ENCODE measurements around the gene RAP2B. TPM values are rescaled to one million over a fixed set of nuclear protein-coding genes. Genes with fewer than 3 reads are reported as not detected.
A peak's percentile ranks its signal among the peaks of the same experiment; 100 is the strongest.

RAP2B gene
- total and polyA plus RNA-seq, 2 of the 13 experiments (the other 11 are each of a cell fraction or from before 2014, with no cell fraction given) = 6.4 to 7.1 TPM

DNA sequence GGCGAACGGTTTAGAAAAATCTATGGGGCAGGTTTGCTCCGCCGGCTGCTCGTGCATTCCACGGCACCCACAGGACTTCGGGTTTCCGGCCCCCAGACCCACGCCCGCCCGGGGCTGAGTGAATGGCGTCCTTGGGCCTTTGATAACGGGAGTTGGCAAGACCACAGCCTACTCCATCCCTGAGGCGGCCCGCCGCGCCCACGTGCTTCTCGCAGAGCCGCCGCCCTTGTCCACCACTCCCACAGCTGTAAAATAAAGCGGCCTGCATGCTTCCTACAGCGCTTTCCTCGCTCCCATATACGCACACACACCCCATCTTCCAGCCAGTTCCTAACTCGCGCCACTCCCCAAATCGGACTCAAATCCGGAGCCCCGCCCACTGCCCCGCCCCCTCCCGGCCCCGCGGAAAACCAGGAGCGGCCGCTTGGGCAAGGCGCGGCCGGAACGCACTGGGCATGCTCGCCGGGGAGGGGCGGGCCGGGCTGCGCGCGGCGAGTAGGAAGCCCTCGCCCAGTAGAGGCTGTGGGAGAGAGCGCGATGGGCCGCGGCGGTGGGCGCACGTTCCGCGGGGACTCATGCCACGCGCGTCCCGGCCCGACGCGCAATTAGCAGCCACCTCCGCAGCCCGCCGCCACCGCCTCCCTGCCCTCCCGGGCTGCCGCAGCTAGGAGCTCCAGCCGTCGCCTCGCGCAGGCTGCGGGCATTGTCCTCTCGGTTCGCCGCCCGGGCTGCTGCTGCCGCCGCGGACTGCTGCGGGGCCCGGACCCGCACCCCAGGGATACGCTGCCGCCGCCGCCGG lies at the start of gene RAP2B (continued):
- TF ChIP-seq, protein P1, sequence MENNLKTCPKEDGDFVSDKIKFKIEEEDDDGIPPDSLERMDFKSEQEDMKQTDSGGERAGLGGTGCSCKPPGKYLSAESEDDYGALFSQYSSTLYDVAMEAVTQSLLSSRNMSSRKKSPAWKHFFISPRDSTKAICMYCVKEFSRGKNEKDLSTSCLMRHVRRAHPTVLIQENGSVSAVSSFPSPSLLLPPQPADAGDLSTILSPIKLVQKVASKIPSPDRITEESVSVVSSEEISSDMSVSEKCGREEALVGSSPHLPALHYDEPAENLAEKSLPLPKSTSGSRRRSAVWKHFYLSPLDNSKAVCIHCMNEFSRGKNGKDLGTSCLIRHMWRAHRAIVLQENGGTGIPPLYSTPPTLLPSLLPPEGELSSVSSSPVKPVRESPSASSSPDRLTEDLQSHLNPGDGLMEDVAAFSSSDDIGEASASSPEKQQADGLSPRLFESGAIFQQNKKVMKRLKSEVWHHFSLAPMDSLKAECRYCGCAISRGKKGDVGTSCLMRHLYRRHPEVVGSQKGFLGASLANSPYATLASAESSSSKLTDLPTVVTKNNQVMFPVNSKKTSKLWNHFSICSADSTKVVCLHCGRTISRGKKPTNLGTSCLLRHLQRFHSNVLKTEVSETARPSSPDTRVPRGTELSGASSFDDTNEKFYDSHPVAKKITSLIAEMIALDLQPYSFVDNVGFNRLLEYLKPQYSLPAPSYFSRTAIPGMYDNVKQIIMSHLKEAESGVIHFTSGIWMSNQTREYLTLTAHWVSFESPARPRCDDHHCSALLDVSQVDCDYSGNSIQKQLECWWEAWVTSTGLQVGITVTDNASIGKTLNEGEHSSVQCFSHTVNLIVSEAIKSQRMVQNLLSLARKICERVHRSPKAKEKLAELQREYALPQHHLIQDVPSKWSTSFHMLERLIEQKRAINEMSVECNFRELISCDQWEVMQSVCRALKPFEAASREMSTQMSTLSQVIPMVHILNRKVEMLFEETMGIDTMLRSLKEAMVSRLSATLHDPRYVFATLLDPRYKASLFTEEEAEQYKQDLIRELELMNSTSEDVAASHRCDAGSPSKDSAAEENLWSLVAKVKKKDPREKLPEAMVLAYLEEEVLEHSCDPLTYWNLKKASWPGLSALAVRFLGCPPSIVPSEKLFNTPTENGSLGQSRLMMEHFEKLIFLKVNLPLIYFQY (CRISPR knock-in tag; IDR thresholded peaks at IDR 0.05; ENCODE audit: borderline replicate concordance) = peak; percentile 47; the same call in 1 of the 2 replicates
- TF ChIP-seq, protein P2, sequence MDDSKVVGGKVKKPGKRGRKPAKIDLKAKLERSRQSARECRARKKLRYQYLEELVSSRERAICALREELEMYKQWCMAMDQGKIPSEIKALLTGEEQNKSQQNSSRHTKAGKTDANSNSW (CRISPR knock-in tag; IDR thresholded peaks at IDR 0.05; ENCODE audit: borderline replicate concordance) = peak; percentile 75; the same call in 1 of the 2 replicates
- no peak for TF ChIP-seq SIX1 (CRISPR knock-in tag; IDR thresholded peaks at IDR 0.05; ENCODE audit: borderline replicate concordance)
- no peak for TF ChIP-seq EHMT2 (IDR thresholded peaks at IDR 0.05; ENCODE audit: borderline replicate concordance, low read depth, low read length)
- TF ChIP-seq RARA (CRISPR knock-in tag; IDR thresholded peaks at IDR 0.05) = peak; percentile 59; the same call in 1 of the 2 replicates
- TF ChIP-seq ZNF619 (CRISPR knock-in tag; IDR thresholded peaks at IDR 0.05) = no peak; the same call in 1 of the 2 replicates
- 0 out of 4 replicates have a peak, but pooled peaks of 1 of the 2 experiments have one; percentile 6 for TF ChIP-seq EP300 (IDR thresholded peaks at IDR 0.05; ENCODE audit: low read depth in 2 of 2, low read length in 2 of 2)
- no peak for TF ChIP-seq EP300 (CRISPR knock-in tag; IDR thresholded peaks at IDR 0.05; ENCODE audit: borderline replicate concordance)
- TF ChIP-seq, protein P3, sequence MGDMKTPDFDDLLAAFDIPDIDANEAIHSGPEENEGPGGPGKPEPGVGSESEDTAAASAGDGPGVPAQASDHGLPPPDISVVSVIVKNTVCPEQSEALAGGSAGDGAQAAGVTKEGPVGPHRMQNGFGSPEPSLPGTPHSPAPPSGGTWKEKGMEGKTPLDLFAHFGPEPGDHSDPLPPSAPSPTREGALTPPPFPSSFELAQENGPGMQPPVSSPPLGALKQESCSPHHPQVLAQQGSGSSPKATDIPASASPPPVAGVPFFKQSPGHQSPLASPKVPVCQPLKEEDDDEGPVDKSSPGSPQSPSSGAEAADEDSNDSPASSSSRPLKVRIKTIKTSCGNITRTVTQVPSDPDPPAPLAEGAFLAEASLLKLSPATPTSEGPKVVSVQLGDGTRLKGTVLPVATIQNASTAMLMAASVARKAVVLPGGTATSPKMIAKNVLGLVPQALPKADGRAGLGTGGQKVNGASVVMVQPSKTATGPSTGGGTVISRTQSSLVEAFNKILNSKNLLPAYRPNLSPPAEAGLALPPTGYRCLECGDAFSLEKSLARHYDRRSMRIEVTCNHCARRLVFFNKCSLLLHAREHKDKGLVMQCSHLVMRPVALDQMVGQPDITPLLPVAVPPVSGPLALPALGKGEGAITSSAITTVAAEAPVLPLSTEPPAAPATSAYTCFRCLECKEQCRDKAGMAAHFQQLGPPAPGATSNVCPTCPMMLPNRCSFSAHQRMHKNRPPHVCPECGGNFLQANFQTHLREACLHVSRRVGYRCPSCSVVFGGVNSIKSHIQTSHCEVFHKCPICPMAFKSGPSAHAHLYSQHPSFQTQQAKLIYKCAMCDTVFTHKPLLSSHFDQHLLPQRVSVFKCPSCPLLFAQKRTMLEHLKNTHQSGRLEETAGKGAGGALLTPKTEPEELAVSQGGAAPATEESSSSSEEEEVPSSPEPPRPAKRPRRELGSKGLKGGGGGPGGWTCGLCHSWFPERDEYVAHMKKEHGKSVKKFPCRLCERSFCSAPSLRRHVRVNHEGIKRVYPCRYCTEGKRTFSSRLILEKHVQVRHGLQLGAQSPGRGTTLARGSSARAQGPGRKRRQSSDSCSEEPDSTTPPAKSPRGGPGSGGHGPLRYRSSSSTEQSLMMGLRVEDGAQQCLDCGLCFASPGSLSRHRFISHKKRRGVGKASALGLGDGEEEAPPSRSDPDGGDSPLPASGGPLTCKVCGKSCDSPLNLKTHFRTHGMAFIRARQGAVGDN (CRISPR knock-in tag; IDR thresholded peaks at IDR 0.05) = peak; percentile 86
- TF ChIP-seq CBX2 (IDR thresholded peaks at IDR 0.05; ENCODE audit: low read depth, low read length) = no peak
- TF ChIP-seq CBX2 (CRISPR knock-in tag; IDR thresholded peaks at IDR 0.05; ENCODE audit: low read depth) = no peak
- no peak for TF ChIP-seq ZNF530 (CRISPR knock-in tag; IDR thresholded peaks at IDR 0.05; ENCODE audit: low read depth)
- no peak for TF ChIP-seq MBNL3 (CRISPR knock-in tag; conservative IDR thresholded peaks at IDR 0.05)
- TF ChIP-seq, protein P4, sequence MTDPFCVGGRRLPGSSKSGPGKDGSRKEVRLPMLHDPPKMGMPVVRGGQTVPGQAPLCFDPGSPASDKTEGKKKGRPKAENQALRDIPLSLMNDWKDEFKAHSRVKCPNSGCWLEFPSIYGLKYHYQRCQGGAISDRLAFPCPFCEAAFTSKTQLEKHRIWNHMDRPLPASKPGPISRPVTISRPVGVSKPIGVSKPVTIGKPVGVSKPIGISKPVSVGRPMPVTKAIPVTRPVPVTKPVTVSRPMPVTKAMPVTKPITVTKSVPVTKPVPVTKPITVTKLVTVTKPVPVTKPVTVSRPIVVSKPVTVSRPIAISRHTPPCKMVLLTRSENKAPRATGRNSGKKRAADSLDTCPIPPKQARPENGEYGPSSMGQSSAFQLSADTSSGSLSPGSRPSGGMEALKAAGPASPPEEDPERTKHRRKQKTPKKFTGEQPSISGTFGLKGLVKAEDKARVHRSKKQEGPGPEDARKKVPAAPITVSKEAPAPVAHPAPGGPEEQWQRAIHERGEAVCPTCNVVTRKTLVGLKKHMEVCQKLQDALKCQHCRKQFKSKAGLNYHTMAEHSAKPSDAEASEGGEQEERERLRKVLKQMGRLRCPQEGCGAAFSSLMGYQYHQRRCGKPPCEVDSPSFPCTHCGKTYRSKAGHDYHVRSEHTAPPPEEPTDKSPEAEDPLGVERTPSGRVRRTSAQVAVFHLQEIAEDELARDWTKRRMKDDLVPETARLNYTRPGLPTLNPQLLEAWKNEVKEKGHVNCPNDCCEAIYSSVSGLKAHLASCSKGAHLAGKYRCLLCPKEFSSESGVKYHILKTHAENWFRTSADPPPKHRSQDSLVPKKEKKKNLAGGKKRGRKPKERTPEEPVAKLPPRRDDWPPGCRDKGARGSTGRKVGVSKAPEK (CRISPR knock-in tag; IDR thresholded peaks at IDR 0.05; ENCODE audit: borderline replicate concordance) = no peak
- no peak for TF ChIP-seq NR2F1 (CRISPR knock-in tag; IDR thresholded peaks at IDR 0.05)
- TF ChIP-seq ZFP41 (CRISPR knock-in tag; IDR thresholded peaks at IDR 0.05; ENCODE audit: borderline replicate concordance) = no peak; the same call in 1 of the 2 replicates
